Measurements from ENCODE around the gene ADGB. TPM values are rescaled to one million over a fixed set of nuclear protein-coding genes. Genes with fewer than 3 reads are reported as not detected.

The ADGB gene
- total and polyA plus RNA-seq, 2 donors (not counting 1 experiment from before 2014, with no cell fraction given), result not detected

DNA sequence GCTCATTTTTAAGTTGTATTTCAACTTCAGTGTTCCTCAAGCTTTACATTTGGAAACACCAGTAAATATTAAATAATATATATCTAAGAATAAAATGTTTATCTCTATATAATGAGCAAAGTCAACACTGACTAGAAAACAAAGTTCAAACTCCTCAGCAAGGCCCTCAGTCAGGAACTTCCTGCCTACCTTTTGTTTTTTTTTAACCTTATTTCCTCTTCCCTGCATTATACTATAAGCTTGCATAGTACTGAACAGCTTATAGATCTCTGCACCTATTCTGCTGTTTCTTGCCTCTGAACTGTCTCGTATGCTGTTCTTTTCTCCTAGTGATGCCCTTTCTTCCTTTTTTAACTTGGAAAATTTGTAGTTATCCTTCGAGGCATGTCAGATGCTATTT, 29.6 kb downstream of the ADGB start:
- no peak overlapping the region for H3K9ac ChIP-seq (ENCODE audit: low read length)
- H3K36me3 ChIP-seq (replicated peaks in 1 of 2; ENCODE audit: control extremely low read depth in 1 of 2, control insufficient read depth in 1 of 2, extremely low read depth in 1 of 2, insufficient read depth in 2 of 2, low read length in 1 of 2), result no peaks in the 10 kb centered on the region
- no peaks in the 10 kb centered on the region for H4K20me1 ChIP-seq (ENCODE audit: control insufficient read depth, insufficient read depth, low read length, poor library complexity, severe bottlenecking)
- H3K4me3 ChIP-seq (ENCODE audit: control extremely low read depth in 1 of 5, extremely low read depth in 1 of 5, insufficient read depth in 1 of 5, low read depth in 2 of 5, low read length in 4 of 5), result no peak overlapping the region
- no peak overlapping the region for H3K4me3 Mint-ChIP-seq
- H3K27me3 ChIP-seq (replicated peaks in 1 of 4; ENCODE audit: control extremely low read depth in 1 of 4, control insufficient read depth in 3 of 4, insufficient read depth in 4 of 4, low read length in 3 of 4), result no peaks in the 10 kb centered on the region
- H3K27ac Mint-ChIP-seq, result no peak overlapping the region
- POLR2A ChIA-PET, result no interaction called here
- no peak for DNase-seq
- H3K27me3 Mint-ChIP-seq, result no peaks in the 10 kb centered on the region
- H3K27ac ChIP-seq (ENCODE audit: low read length in 2 of 2), result no peak overlapping the region
- ATAC-seq (ENCODE audit: low read depth), result no peak
- no peaks in the 10 kb centered on the region for H3K4me1 ChIP-seq (ENCODE audit: control insufficient read depth in 2 of 2, insufficient read depth in 2 of 2, low read length in 2 of 2)
- CTCF ChIA-PET, result no interaction called here
- intact Hi-C loops (cut with micrococcal nuclease), result no loop called here
- no peak overlapping the region for H3K4me2 ChIP-seq (replicated peaks; ENCODE audit: low read depth, low read length, poor library complexity, severe bottlenecking)
- WGBS (ENCODE audit: insufficient coverage), result 78% methylated on average over 2 of the region's 2 CpGs
- no peak overlapping the region for H2AFZ ChIP-seq (ENCODE audit: insufficient read depth, low read depth, low read length, poor library complexity, severe bottlenecking)
- H3K9me3 Mint-ChIP-seq (ENCODE audit: insufficient read depth), result no peaks in the 10 kb centered on the region
- no peaks in the 10 kb centered on the region for H3K79me2 ChIP-seq (ENCODE audit: control insufficient read depth, insufficient read depth, low read length)
- no peaks in the 10 kb centered on the region for H3K4me1 Mint-ChIP-seq
- no peaks in the 10 kb centered on the region for H3K9me3 ChIP-seq (ENCODE audit: control extremely low read depth in 1 of 3, control insufficient read depth in 2 of 3, insufficient read depth in 1 of 3, low read length in 2 of 3)
- TF ChIP-seq, protein P1, sequence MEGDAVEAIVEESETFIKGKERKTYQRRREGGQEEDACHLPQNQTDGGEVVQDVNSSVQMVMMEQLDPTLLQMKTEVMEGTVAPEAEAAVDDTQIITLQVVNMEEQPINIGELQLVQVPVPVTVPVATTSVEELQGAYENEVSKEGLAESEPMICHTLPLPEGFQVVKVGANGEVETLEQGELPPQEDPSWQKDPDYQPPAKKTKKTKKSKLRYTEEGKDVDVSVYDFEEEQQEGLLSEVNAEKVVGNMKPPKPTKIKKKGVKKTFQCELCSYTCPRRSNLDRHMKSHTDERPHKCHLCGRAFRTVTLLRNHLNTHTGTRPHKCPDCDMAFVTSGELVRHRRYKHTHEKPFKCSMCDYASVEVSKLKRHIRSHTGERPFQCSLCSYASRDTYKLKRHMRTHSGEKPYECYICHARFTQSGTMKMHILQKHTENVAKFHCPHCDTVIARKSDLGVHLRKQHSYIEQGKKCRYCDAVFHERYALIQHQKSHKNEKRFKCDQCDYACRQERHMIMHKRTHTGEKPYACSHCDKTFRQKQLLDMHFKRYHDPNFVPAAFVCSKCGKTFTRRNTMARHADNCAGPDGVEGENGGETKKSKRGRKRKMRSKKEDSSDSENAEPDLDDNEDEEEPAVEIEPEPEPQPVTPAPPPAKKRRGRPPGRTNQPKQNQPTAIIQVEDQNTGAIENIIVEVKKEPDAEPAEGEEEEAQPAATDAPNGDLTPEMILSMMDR (IDR thresholded peaks at IDR 0.05), result no peak
- no peak for TF ChIP-seq EZH2 (IDR thresholded peaks at IDR 0.05; ENCODE audit: borderline replicate concordance, insufficient read depth, low read depth, low read length, poor library complexity, severe bottlenecking)

DNA sequence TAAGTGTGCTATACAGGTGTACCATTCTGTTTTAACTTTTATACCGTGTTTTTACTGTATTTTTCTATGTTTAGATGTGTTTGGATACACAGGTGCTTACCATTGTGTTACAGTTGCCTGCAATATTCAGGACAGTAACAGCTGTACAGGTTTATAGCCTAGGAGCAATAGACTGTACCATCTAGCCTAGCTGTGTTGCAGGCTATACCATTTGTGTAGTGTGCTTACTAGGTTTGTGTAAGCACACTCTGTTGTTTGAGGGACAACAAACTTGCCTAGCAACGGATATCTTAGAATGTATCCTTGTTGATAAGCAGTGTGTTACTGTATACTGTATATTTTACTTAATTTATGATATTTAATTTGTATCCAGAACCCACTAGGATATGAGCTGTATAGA, 35.2 kb downstream of the ADGB start:
- H3K4me3 ChIP-seq (ENCODE audit: control extremely low read depth in 1 of 5, extremely low read depth in 1 of 5, insufficient read depth in 1 of 5, low read depth in 2 of 5, low read length in 4 of 5), result no peak overlapping the region
- no peak for ATAC-seq (ENCODE audit: low read depth)
- intact Hi-C loops (cut with micrococcal nuclease), result no loop called here
- H3K9ac ChIP-seq (ENCODE audit: low read length), result no peak overlapping the region
- Mint-ChIP-seq H3K27ac (no peak overlapping the region), H3K4me1 (no peaks in the 10 kb centered on the region), H3K27me3 (no peaks in the 10 kb centered on the region), H3K9me3 (ENCODE audit: insufficient read depth) (peaks cover 2% of the 10 kb centered on the region), H3K4me3 (no peak overlapping the region)
- no peaks in the 10 kb centered on the region for H3K79me2 ChIP-seq (ENCODE audit: control insufficient read depth, insufficient read depth, low read length)
- POLR2A ChIA-PET, result no interaction called here
- H3K27me3 ChIP-seq (replicated peaks in 1 of 4; ENCODE audit: control extremely low read depth in 1 of 4, control insufficient read depth in 3 of 4, insufficient read depth in 4 of 4, low read length in 3 of 4), result no peaks in the 10 kb centered on the region
- no peak overlapping the region for H3K4me2 ChIP-seq (replicated peaks; ENCODE audit: low read depth, low read length, poor library complexity, severe bottlenecking)
- H4K20me1 ChIP-seq (ENCODE audit: control insufficient read depth, insufficient read depth, low read length, poor library complexity, severe bottlenecking), result no peaks in the 10 kb centered on the region
- no peaks in the 10 kb centered on the region for H3K36me3 ChIP-seq (replicated peaks in 1 of 2; ENCODE audit: control extremely low read depth in 1 of 2, control insufficient read depth in 1 of 2, extremely low read depth in 1 of 2, insufficient read depth in 2 of 2, low read length in 1 of 2)
- H2AFZ ChIP-seq (ENCODE audit: insufficient read depth, low read depth, low read length, poor library complexity, severe bottlenecking), result no peak overlapping the region
- no peak for TF ChIP-seq EZH2 (IDR thresholded peaks at IDR 0.05; ENCODE audit: borderline replicate concordance, insufficient read depth, low read depth, low read length, poor library complexity, severe bottlenecking)
- TF ChIP-seq, protein P1 (IDR thresholded peaks at IDR 0.05), result no peak
- no peak overlapping the region for H3K27ac ChIP-seq (ENCODE audit: low read length in 2 of 2)
- WGBS (ENCODE audit: insufficient coverage), result no CpG with 5 or more reads among the region's 2 CpGs
- H3K9me3 ChIP-seq (ENCODE audit: control extremely low read depth in 1 of 3, control insufficient read depth in 2 of 3, insufficient read depth in 1 of 3, low read length in 2 of 3), result no peaks in the 10 kb centered on the region
- no peaks in the 10 kb centered on the region for H3K4me1 ChIP-seq (ENCODE audit: control insufficient read depth in 2 of 2, insufficient read depth in 2 of 2, low read length in 2 of 2)
- CTCF ChIA-PET, result no interaction called here
- no peak for DNase-seq

All from B cell (primary cell).